HEK293 (cell line): ENCODE results near the gene ADM.

Experiments
- REPIN1 ChIP-seq: fragments of 450-650 bp; formaldehyde crosslinking; IDR thresholded peaks from 2 replicates; pipeline ENCODE4 v1.5.1; 2017; ENCODE audit warnings: missing biosample characterization, missing genetic modification characterization, low read depth
- ZEB2 ChIP-seq: fragments of 450-650 bp; formaldehyde crosslinking; IDR thresholded peaks from 2 replicates; pipeline ENCODE4 v1.5.1; 2016; ENCODE audit warnings: missing biosample characterization, missing genetic modification characterization
- ZNF121 ChIP-seq: fragments of 450-650 bp; formaldehyde crosslinking; IDR thresholded peaks from 2 replicates; pipeline ENCODE4 v1.5.1; 2016; ENCODE audit warnings: missing biosample characterization, missing genetic modification characterization
- ZNF175 ChIP-seq: fragments of 450-650 bp; formaldehyde crosslinking; IDR thresholded peaks from 2 replicates; pipeline ENCODE4 v1.5.1; 2016; ENCODE audit warnings: missing biosample characterization, missing genetic modification characterization
- ZNF274 ChIP-seq, 2 experiments: fragments of 200-500 bp in 1 of 2; fragments of 450-650 bp in 1 of 2; sonication (Bioruptor generic) in 1 of 2; formaldehyde crosslinking in 1 of 2; IDR thresholded peaks; 2 replicates each; pipeline versions ENCODE4 v1.5.1 to v1.6.1; 2014 to 2016; ENCODE audit warnings: borderline replicate concordance in 1 of 2, inconsistent platforms in 1 of 2, low read length in 1 of 2, missing biosample characterization in 1 of 2, missing genetic modification characterization in 1 of 2
- ZNF473 ChIP-seq: fragments of 450-650 bp; formaldehyde crosslinking; IDR thresholded peaks from 2 replicates; pipeline ENCODE4 v1.5.1; 2017; ENCODE audit warnings: missing biosample characterization, missing genetic modification characterization
- ZNF501 ChIP-seq: fragments of 450-650 bp; formaldehyde crosslinking; IDR thresholded peaks from 2 replicates; pipeline ENCODE4 v1.5.1; 2016; ENCODE audit warnings: missing biosample characterization, missing genetic modification characterization
- ZNF530 ChIP-seq: fragments of 450-650 bp; formaldehyde crosslinking; IDR thresholded peaks from 2 replicates; pipeline ENCODE4 v1.5.1; 2016; ENCODE audit warnings: low read depth, missing biosample characterization, missing genetic modification characterization
- ZNF623 ChIP-seq: fragments of 450-650 bp; formaldehyde crosslinking; IDR thresholded peaks from 2 replicates; pipeline ENCODE4 v1.5.1; 2016; ENCODE audit warnings: missing biosample characterization, missing genetic modification characterization
- TF ChIP-seq, protein P1 (sequence below): fragments of 450-650 bp; formaldehyde crosslinking; IDR thresholded peaks from 2 replicates; pipeline ENCODE4 v1.5.1; 2017; ENCODE audit warnings: missing biosample characterization, missing genetic modification characterization
- TF ChIP-seq, protein P2 (sequence below): fragments of 450-650 bp; formaldehyde crosslinking; IDR thresholded peaks from 2 replicates; pipeline ENCODE4 v1.5.1; 2016; ENCODE audit warnings: missing biosample characterization, missing genetic modification characterization
- TF ChIP-seq, protein P3 (sequence below): fragments of 450-650 bp; formaldehyde crosslinking; IDR thresholded peaks from 2 replicates; pipeline ENCODE4 v1.5.1; 2016; ENCODE audit warnings: missing biosample characterization, missing genetic modification characterization
- TF ChIP-seq, protein P4 (sequence below): fragments of 450-650 bp; formaldehyde crosslinking; IDR thresholded peaks from 2 replicates; pipeline ENCODE4 v1.5.1; 2017; ENCODE audit warnings: missing biosample characterization, missing genetic modification characterization

DNA sequence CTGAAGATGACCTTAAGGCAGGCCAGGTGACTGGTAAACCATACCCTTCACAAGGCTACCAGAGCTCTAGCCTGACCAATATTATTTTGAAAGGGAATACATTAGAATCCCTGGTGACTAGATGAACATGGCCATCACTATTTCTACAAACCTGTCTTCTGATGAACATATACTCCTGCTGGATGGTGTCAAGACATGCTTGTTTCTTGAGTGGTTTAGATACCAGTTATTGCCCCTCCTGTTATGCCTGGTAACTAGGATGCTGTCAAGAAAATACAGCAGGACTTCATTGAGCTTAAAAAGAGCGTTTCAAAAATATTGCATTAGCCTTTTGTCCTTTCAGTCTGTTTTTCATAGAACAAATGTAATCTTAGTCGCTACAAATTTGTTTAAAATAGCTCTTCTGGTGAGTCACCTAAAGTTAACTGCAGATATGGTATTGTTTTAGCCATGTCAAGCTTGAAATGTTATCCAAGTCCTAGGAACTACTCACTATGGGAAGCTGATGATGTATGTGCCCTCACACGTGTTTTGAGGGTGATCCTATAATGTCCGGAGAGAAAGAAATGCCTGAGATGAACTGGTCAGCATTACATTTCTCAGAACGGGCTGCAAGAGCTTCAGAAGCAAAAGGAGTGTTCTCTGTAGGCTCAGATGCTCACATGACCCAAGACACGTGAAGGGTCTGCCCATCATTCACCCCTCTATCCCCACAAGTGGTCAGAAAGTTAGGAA is 20.6 kb downstream of the ADM start:
- TF ChIP-seq ZNF175 (tag by site-specific recombination) (no peak), ZEB2 (no peak), REPIN1 (tag by site-specific recombination) (no peak), ZNF530 (tag by site-specific recombination) (no peak), ZNF501 (tag by site-specific recombination) (no peak), ZNF274 (IDR thresholded peaks at IDR 0.05; ENCODE audit: low read length) (no peak), ZNF274 (tag by site-specific recombination; IDR thresholded peaks at IDR 0.05; ENCODE audit: borderline replicate concordance) (no peak), ZNF121 (no peak), ZNF473 (tag by site-specific recombination) (no peak), ZNF623 (tag by site-specific recombination) (no peak)
- TF ChIP-seq, protein P1, sequence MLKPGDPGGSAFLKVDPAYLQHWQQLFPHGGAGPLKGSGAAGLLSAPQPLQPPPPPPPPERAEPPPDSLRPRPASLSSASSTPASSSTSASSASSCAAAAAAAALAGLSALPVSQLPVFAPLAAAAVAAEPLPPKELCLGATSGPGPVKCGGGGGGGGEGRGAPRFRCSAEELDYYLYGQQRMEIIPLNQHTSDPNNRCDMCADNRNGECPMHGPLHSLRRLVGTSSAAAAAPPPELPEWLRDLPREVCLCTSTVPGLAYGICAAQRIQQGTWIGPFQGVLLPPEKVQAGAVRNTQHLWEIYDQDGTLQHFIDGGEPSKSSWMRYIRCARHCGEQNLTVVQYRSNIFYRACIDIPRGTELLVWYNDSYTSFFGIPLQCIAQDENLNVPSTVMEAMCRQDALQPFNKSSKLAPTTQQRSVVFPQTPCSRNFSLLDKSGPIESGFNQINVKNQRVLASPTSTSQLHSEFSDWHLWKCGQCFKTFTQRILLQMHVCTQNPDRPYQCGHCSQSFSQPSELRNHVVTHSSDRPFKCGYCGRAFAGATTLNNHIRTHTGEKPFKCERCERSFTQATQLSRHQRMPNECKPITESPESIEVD (tag by site-specific recombination): no peak
- TF ChIP-seq, protein P2, sequence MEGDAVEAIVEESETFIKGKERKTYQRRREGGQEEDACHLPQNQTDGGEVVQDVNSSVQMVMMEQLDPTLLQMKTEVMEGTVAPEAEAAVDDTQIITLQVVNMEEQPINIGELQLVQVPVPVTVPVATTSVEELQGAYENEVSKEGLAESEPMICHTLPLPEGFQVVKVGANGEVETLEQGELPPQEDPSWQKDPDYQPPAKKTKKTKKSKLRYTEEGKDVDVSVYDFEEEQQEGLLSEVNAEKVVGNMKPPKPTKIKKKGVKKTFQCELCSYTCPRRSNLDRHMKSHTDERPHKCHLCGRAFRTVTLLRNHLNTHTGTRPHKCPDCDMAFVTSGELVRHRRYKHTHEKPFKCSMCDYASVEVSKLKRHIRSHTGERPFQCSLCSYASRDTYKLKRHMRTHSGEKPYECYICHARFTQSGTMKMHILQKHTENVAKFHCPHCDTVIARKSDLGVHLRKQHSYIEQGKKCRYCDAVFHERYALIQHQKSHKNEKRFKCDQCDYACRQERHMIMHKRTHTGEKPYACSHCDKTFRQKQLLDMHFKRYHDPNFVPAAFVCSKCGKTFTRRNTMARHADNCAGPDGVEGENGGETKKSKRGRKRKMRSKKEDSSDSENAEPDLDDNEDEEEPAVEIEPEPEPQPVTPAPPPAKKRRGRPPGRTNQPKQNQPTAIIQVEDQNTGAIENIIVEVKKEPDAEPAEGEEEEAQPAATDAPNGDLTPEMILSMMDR: no peak
- TF ChIP-seq, protein P3, sequence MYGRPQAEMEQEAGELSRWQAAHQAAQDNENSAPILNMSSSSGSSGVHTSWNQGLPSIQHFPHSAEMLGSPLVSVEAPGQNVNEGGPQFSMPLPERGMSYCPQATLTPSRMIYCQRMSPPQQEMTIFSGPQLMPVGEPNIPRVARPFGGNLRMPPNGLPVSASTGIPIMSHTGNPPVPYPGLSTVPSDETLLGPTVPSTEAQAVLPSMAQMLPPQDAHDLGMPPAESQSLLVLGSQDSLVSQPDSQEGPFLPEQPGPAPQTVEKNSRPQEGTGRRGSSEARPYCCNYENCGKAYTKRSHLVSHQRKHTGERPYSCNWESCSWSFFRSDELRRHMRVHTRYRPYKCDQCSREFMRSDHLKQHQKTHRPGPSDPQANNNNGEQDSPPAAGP (tag by site-specific recombination): no peak
- TF ChIP-seq, protein P4, sequence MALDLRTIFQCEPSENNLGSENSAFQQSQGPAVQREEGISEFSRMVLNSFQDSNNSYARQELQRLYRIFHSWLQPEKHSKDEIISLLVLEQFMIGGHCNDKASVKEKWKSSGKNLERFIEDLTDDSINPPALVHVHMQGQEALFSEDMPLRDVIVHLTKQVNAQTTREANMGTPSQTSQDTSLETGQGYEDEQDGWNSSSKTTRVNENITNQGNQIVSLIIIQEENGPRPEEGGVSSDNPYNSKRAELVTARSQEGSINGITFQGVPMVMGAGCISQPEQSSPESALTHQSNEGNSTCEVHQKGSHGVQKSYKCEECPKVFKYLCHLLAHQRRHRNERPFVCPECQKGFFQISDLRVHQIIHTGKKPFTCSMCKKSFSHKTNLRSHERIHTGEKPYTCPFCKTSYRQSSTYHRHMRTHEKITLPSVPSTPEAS: no peak
